Stomach (tissue), 9 donors: Measurements from ENCODE around the gene GDPD1. TPM values are rescaled to one million over a fixed set of nuclear protein-coding genes. Genes with fewer than 3 reads are reported as not detected.
A peak's percentile ranks its signal among the peaks of the same experiment; 100 is the strongest.
"Not testable (repeated sequence)": the region's sequence is repeated elsewhere in the genome, so short reads cannot be mapped to it uniquely, and the experiment has no call there.

ENCODE experiments used
- DNase-seq, 2 donors: peaks; one replicate each; pipeline versions ENCODE4 v3.0.0 to v3.0.0-alpha.2; 2013 to 2019
- H3K27ac ChIP-seq, 5 donors: fragments of 200-600 bp in 4 of 5; sonication (generic) in 4 of 5; one replicate each; pipeline ENCODE4 v1.5.1; 2013 to 2019; ENCODE audit warnings: mild to moderate bottlenecking in 1 of 5, moderate library complexity in 1 of 5
- H3K27me3 ChIP-seq, 3 donors: fragments of 200-600 bp; sonication (generic); one replicate each; pipeline ENCODE4 v1.5.1; 2017 to 2019; ENCODE audit warnings: mixed run types in 1 of 3
- H3K36me3 ChIP-seq, 4 donors: fragments of 200-600 bp; sonication (generic); 1 replicate in 3 of 4; 2 replicates in 1 of 4; pipeline ENCODE4 v1.5.1; 2016 to 2019
- H3K4me1 ChIP-seq, 4 donors: fragments of 200-600 bp; sonication (generic); one replicate each; pipeline ENCODE4 v1.5.1; 2016 to 2019
- H3K4me3 ChIP-seq, 4 donors: fragments of 200-600 bp; sonication (generic) in 3 of 4; one replicate each; pipeline ENCODE4 v1.5.1; 2016 to 2019; ENCODE audit warnings: mild to moderate bottlenecking in 1 of 4
- H3K9me3 ChIP-seq, 4 donors: fragments of 200-600 bp; sonication (generic); one replicate each; pipeline ENCODE4 v1.5.1; 2016 to 2019
- CTCF ChIP-seq, 7 experiments: fragments of 450-650 bp in 4 of 7; fragments of 200-600 bp in 3 of 7; sonication (generic) in 3 of 7; IDR thresholded peaks; one replicate each; pipeline ENCODE4 v1.5.1; 2016 to 2019; ENCODE audit warnings: antibody characterized with exemption in 7 of 7, control low read depth in 2 of 7, mild to moderate bottlenecking in 1 of 7
- EP300 ChIP-seq: sonication (generic); formaldehyde crosslinking; IDR thresholded peaks from one replicate; pipeline ENCODE4 v1.6.1; 2017; ENCODE audit warnings: antibody characterized with exemption
- POLR2A ChIP-seq, 4 donors: fragments of 450-650 bp; IDR thresholded peaks; one replicate each; pipeline ENCODE4 v1.6.1; 2016; ENCODE audit warnings: antibody characterized with exemption in 4 of 4, control low read depth in 2 of 4, mild to moderate bottlenecking in 1 of 4, moderate library complexity in 1 of 4
- POLR2AphosphoS5 ChIP-seq, 3 donors: sonication (generic); formaldehyde crosslinking; IDR thresholded peaks; one replicate each; pipeline ENCODE4 v1.6.1; 2016; ENCODE audit warnings: antibody characterized with exemption in 3 of 3
- WGBS, 5 donors: extraction: QIAGEN DNeasy Blood & Tissue Kit in 3 of 5; methylation state at CpG; one replicate each; pipeline versions ENCODE4 v1.1.5 to v1.1.7; 2013 to 2018; 5-methylcytosine and 5-hydroxymethylcytosine counted together
- intact Hi-C: fragments of 100-400 bp; cut with DNase I; formaldehyde crosslinking; loops from one replicate; pipeline ENCODE4 v1.15.1; 2023; ENCODE audit warnings: low total_unique reads
- polyA plus RNA-seq, 3 donors: library from polyadenylated mRNA; stranded (reverse); fragments of 200-250 nt; gene quantifications; one replicate each; pipeline ENCODE4 v1.2.3, GENCODE V29; 2013
- total RNA-seq, 5 donors: library from RNA; depleted of rRNA; stranded (reverse); fragments of >200 nt; gene quantifications; one replicate each; pipeline versions ENCODE4 v1.1.0 to v1.2.3, GENCODE V29; 2014 to 2016
- donor health status: healthy with polysubstance abuse.
- donor health status: Bipolar disorder and iron deficiency.
- donor health status: healthy.

GDPD1 gene
- total and polyA plus RNA-seq, 8 donors, result 0.40 to 8.6 (median 1.8) TPM; not detected in 2

GRCh38 chr17:59287452-59287851 is 67.1 kb downstream of the GDPD1 start:
- intact Hi-C loops, result no loop called here
- Histone ChIP-seq H3K9me3 (no peaks in the 10 kb centered on the region), H3K27ac (peak overlapping the region in 1 of 5 donors; percentile 39), H3K36me3 (no peaks in the 10 kb centered on the region), H3K27me3 (no peaks in the 10 kb centered on the region), H3K4me1 (peaks cover 0 to 29% (median 9%) of the 10 kb centered on the region in 4 donors), H3K4me3 (no peak overlapping the region)
- TF ChIP-seq POLR2AphosphoS5 (IDR thresholded peaks at IDR 0.05), result no peak
- no peak for TF ChIP-seq POLR2A (IDR thresholded peaks at IDR 0.05)
- TF ChIP-seq CTCF (IDR thresholded peaks at IDR 0.05), result no peak
- TF ChIP-seq EP300, result no peak
- WGBS, 5 donors, result 44 to 67% (median 49%) methylated on average over 1 of the region's 1 CpG
- DNase-seq, result no peak

GRCh38 chr17:59287891-59288290 is 67.6 kb downstream of the GDPD1 start:
- no peak for TF ChIP-seq POLR2AphosphoS5 (IDR thresholded peaks at IDR 0.05)
- no peak for TF ChIP-seq CTCF (IDR thresholded peaks at IDR 0.05)
- TF ChIP-seq EP300, result no peak
- TF ChIP-seq POLR2A (IDR thresholded peaks at IDR 0.05), result no peak
- no peak for DNase-seq
- 42 to 65% (median 47%) methylated on average over 3 of the region's 3 CpGs for WGBS, 5 donors
- H3K27me3 ChIP-seq, result no peaks in the 10 kb centered on the region
- no peaks in the 10 kb centered on the region for H3K9me3 ChIP-seq
- intact Hi-C loops, result no loop called here
- no peaks in the 10 kb centered on the region for H3K36me3 ChIP-seq
- H3K27ac ChIP-seq, result peak overlapping the region in 1 of 5 donors; percentile 39
- peaks cover 0 to 29% (median 9%) of the 10 kb centered on the region in 4 donors for H3K4me1 ChIP-seq
- no peak overlapping the region for H3K4me3 ChIP-seq

- H3K4me3 ChIP-seq, result no peak overlapping the region
- WGBS, 5 donors, result 23 to 42% (median 29%) methylated on average over 3 of the region's 3 CpGs
- intact Hi-C loops, result no loop called here
- no peak for TF ChIP-seq EP300
- TF ChIP-seq CTCF (IDR thresholded peaks at IDR 0.05), result no peak
- no peak for TF ChIP-seq POLR2AphosphoS5 (IDR thresholded peaks at IDR 0.05)
- TF ChIP-seq POLR2A (IDR thresholded peaks at IDR 0.05), result no peak
- no peaks in the 10 kb centered on the region for H3K36me3 ChIP-seq
- no peaks in the 10 kb centered on the region for H3K27me3 ChIP-seq
- peaks cover 0 to 29% (median 9%) of the 10 kb centered on the region in 4 donors for H3K4me1 ChIP-seq
- DNase-seq, result peak in 1 of 2 donors; percentile 24
- peak overlapping the region; percentile 51 to 78 (median 66) for H3K27ac ChIP-seq
- H3K9me3 ChIP-seq, result no peaks in the 10 kb centered on the region
Measured at GRCh38 chr17:59289981-59290301, 69.6 kb downstream of the GDPD1 start.

- H3K36me3 ChIP-seq, H3K27me3 ChIP-seq, intact Hi-C loops, H3K9me3 ChIP-seq, H3K4me3 ChIP-seq: not testable (repeated sequence)
- Histone ChIP-seq H3K4me1 (peaks cover 0 to 29% (median 9%) of the 10 kb centered on the region in 4 donors), H3K27ac (peak overlapping the region; percentile 51 to 78 (median 66))
- peak in 2 of 3 donors; percentile 47 to 71 for TF ChIP-seq POLR2AphosphoS5 (IDR thresholded peaks at IDR 0.05)
- peak; percentile 51 to 79 for DNase-seq
- 12 to 29% (median 22%) methylated on average over 12 of the region's 12 CpGs for WGBS, 5 donors
Measured at GRCh38 chr17:59290302-59290998, 70.1 kb downstream of the GDPD1 start.

GRCh38 chr17:59292174-59292523 is 71.8 kb downstream of the GDPD1 start:
- intact Hi-C loops, result no loop called here
- H3K27ac ChIP-seq, result no peak overlapping the region
- H3K27me3 ChIP-seq, result no peaks in the 10 kb centered on the region
- DNase-seq, result no peak
- H3K4me3 ChIP-seq, result no peak overlapping the region
- H3K4me1 ChIP-seq, result peaks cover 0 to 33% (median 17%) of the 10 kb centered on the region in 4 donors
- no peaks in the 10 kb centered on the region for H3K9me3 ChIP-seq
- no peaks in the 10 kb centered on the region for H3K36me3 ChIP-seq
- WGBS, 5 donors, result 12 to 21% (median 17%) methylated on average over 1 of the region's 1 CpG
- TF ChIP-seq CTCF (IDR thresholded peaks at IDR 0.05) (no peak), POLR2A (IDR thresholded peaks at IDR 0.05) (no peak), POLR2AphosphoS5 (IDR thresholded peaks at IDR 0.05) (no peak), EP300 (no peak)
